Measurements from ENCODE around the gene INSYN2B. TPM values are rescaled to one million over a fixed set of nuclear protein-coding genes. Genes with fewer than 3 reads are reported as not detected.

The INSYN2B gene
- total RNA-seq, 1 donor = not detected

DNA sequence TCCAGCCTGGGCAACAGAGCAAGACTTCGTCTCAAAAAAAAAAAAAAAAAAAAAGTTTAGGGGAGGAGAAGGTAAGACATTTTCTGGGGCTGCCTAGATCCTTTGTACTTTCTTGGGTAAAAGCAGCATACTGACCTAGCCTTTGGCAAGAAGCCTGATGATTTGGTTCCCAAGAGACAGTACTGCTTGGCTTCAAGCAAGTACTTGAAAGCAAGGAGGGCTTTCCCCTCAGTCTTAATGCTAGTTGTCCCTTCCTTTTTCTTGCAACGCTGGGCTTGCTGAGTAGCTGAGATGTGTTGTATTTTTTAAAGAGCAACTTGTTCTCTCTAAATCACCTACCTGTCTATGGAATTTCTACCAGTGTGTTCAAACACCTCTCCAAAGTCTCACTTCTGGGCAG, 76.2 kb downstream of the INSYN2B start:
- H3K9me3 ChIP-seq (ENCODE audit: low read depth, low read length) = no peaks in the 10 kb centered on the region
- H3K4me1 ChIP-seq (ENCODE audit: insufficient read depth, low read length) = no peaks in the 10 kb centered on the region
- H3K4me3 ChIP-seq (ENCODE audit: low read length) = no peak overlapping the region
- H3K27me3 ChIP-seq (ENCODE audit: insufficient read depth, low read length) = no peaks in the 10 kb centered on the region

GRCh38 chr5:169901896-169902295, 78.4 kb downstream of the INSYN2B start:
- H3K4me1 ChIP-seq (ENCODE audit: insufficient read depth, low read length) = no peaks in the 10 kb centered on the region

GRCh38 chr5:169897481-169897880, 82.8 kb downstream of the INSYN2B start:
- Histone ChIP-seq H3K4me1 (ENCODE audit: insufficient read depth, low read length) (no peaks in the 10 kb centered on the region), H3K9me3 (ENCODE audit: low read depth, low read length) (no peaks in the 10 kb centered on the region), H3K4me3 (ENCODE audit: low read length) (no peak overlapping the region), H3K27me3 (ENCODE audit: insufficient read depth, low read length) (no peaks in the 10 kb centered on the region)

More at GRCh38 chr5:169901896-169902295, 78.4 kb downstream of the INSYN2B start:
- Histone ChIP-seq H3K27me3 (ENCODE audit: insufficient read depth, low read length) (no peaks in the 10 kb centered on the region), H3K4me3 (ENCODE audit: low read length) (no peak overlapping the region), H3K9me3 (ENCODE audit: low read depth, low read length) (no peaks in the 10 kb centered on the region)

- no peak overlapping the region for H3K4me3 ChIP-seq (ENCODE audit: low read length)
Measured at GRCh38 chr5:169895926-169896325, 84.4 kb downstream of the INSYN2B start.

GRCh38 chr5:169893571-169893970, 86.7 kb downstream of the INSYN2B start:
- Histone ChIP-seq H3K4me3 (ENCODE audit: low read length) (no peak overlapping the region), H3K27me3 (ENCODE audit: insufficient read depth, low read length) (no peaks in the 10 kb centered on the region), H3K4me1 (ENCODE audit: insufficient read depth, low read length) (peaks cover 4% of the 10 kb centered on the region), H3K9me3 (ENCODE audit: low read depth, low read length) (no peaks in the 10 kb centered on the region)

More at GRCh38 chr5:169895926-169896325, 84.4 kb downstream of the INSYN2B start:
- Histone ChIP-seq H3K4me1 (ENCODE audit: insufficient read depth, low read length) (peaks cover 4% of the 10 kb centered on the region), H3K9me3 (ENCODE audit: low read depth, low read length) (no peaks in the 10 kb centered on the region), H3K27me3 (ENCODE audit: insufficient read depth, low read length) (no peaks in the 10 kb centered on the region)

- peaks cover 4% of the 10 kb centered on the region for H3K4me1 ChIP-seq (ENCODE audit: insufficient read depth, low read length)
- no peaks in the 10 kb centered on the region for H3K9me3 ChIP-seq (ENCODE audit: low read depth, low read length)
- H3K4me3 ChIP-seq (ENCODE audit: low read length) = no peak overlapping the region
- H3K27me3 ChIP-seq (ENCODE audit: insufficient read depth, low read length) = no peaks in the 10 kb centered on the region
Measured at GRCh38 chr5:169893010-169893409, 87.3 kb downstream of the INSYN2B start.

DNA sequence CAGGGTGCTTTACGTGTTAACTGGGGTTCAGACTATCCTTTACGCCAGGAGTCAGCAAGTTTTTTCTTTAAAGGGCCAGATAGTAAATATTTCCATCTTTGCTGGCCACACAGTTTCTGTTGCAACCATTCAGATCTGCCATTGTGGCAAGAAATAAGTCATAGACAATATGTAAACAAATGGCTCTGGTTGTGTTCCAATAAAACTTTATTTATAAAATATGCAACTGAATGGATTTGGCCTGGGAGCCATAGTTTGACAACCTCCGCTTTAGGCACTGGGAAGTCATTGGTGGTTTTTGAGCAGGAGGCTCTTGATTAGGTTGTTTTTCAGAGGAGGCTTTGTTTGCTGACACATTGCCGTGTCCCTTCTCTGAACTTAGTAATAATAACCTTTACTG, 90.7 kb downstream of the INSYN2B start:
- H3K27me3 ChIP-seq (ENCODE audit: insufficient read depth, low read length) = no peaks in the 10 kb centered on the region
- H3K4me1 ChIP-seq (ENCODE audit: insufficient read depth, low read length) = peaks cover 4% of the 10 kb centered on the region
- H3K4me3 ChIP-seq (ENCODE audit: low read length) = no peak overlapping the region
- H3K9me3 ChIP-seq (ENCODE audit: low read depth, low read length) = no peaks in the 10 kb centered on the region

DNA sequence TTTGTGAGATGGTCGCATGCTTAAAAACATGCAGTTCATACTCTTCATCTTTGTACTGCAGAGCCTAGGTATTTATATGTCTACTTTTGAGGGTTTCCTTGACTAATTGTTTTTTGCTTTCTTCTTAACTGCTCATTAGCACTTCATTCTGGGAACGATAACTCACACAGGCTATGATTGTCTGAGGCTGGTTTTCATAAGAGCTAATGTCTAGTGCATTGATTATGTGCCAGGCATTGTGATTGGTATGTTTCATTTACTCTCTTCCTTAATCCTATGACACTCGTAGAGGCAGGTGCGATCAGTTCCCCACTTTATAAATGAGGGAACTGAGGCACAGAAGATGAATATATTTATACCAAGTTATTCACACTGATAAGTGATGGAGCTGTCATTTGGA, 93.6 kb downstream of the INSYN2B start:
- H3K4me1 ChIP-seq (ENCODE audit: insufficient read depth, low read length) = peaks cover 12% of the 10 kb centered on the region
- no peak overlapping the region for H3K4me3 ChIP-seq (ENCODE audit: low read length)
- no peaks in the 10 kb centered on the region for H3K9me3 ChIP-seq (ENCODE audit: low read depth, low read length)
- no peaks in the 10 kb centered on the region for H3K27me3 ChIP-seq (ENCODE audit: insufficient read depth, low read length)

DNA sequence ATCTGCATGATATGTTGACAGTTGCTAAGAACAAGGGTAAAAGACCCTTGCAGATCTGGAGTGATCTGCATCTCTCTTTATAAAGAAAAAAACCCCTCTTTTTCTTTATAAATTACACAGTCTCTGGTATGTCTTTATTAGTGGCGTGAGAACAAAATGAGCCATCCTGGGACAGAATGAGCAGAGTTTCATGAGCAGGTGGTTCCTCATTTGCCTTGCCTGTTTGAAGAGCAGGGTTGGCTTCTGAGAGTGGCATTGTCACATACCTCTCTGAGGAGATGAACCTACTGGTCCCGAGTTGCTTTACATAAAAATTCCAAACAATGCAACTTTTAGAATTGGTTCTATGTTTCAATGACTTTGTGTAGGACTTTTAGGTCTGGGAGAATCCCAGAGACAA, 94.3 kb downstream of the INSYN2B start:
- Histone ChIP-seq H3K4me3 (ENCODE audit: low read length) (no peak overlapping the region), H3K4me1 (ENCODE audit: insufficient read depth, low read length) (peaks cover 19% of the 10 kb centered on the region), H3K27me3 (ENCODE audit: insufficient read depth, low read length) (no peaks in the 10 kb centered on the region), H3K9me3 (ENCODE audit: low read depth, low read length) (no peaks in the 10 kb centered on the region)

GRCh38 chr5:169881702-169882303, 98.5 kb downstream of the INSYN2B start:
- H3K4me1 ChIP-seq (ENCODE audit: insufficient read depth, low read length) = peaks cover 61% of the 10 kb centered on the region
- no peak overlapping the region for H3K4me3 ChIP-seq (ENCODE audit: low read length)
- no peaks in the 10 kb centered on the region for H3K9me3 ChIP-seq (ENCODE audit: low read depth, low read length)
- no peaks in the 10 kb centered on the region for H3K27me3 ChIP-seq (ENCODE audit: insufficient read depth, low read length)

- Histone ChIP-seq H3K4me3 (ENCODE audit: low read length) (no peak overlapping the region), H3K27me3 (ENCODE audit: insufficient read depth, low read length) (no peaks in the 10 kb centered on the region), H3K4me1 (ENCODE audit: insufficient read depth, low read length) (peaks cover 71% of the 10 kb centered on the region), H3K9me3 (ENCODE audit: low read depth, low read length) (no peaks in the 10 kb centered on the region)
Measured at GRCh38 chr5:169880785-169881184, 99.5 kb downstream of the INSYN2B start.

DNA sequence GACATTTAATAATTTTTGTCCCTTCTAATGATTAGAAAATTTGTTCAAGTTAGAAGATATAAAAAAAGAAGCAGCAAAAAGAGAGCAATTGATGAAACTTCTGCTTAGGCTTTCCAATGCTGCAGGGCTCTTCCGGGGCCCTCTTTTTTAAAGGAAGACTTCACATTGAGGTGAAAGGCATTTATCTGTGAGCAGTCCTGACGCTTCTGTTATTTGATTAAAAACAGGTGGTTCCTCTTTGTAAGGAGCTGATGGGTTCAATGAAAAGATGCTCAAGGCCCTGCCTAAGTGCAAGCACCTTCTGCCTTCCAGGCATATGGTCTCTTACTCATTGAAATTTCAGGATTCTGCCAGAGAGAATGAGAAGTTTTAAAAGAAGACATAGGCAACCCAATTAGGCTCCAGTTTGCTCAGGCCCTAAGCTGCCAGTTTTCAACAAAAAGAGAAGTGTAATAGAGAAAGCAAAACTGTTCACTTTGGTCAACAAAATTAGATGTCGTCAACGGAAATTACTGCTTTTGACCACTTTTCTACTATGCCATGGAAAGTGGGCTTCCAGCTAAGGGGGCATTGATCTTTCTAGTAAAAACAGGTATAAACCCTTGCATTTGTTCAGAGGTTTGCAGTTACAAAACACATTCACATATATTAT, 100.2 kb downstream of the INSYN2B start:
- Histone ChIP-seq H3K9me3 (ENCODE audit: low read depth, low read length) (no peaks in the 10 kb centered on the region), H3K27me3 (ENCODE audit: insufficient read depth, low read length) (no peaks in the 10 kb centered on the region), H3K4me1 (ENCODE audit: insufficient read depth, low read length) (peaks cover 78% of the 10 kb centered on the region), H3K4me3 (ENCODE audit: low read length) (no peak overlapping the region)

- H3K4me3 ChIP-seq (ENCODE audit: low read length) = no peak overlapping the region
- no peaks in the 10 kb centered on the region for H3K9me3 ChIP-seq (ENCODE audit: low read depth, low read length)
- H3K27me3 ChIP-seq (ENCODE audit: insufficient read depth, low read length) = no peaks in the 10 kb centered on the region
- H3K4me1 ChIP-seq (ENCODE audit: insufficient read depth, low read length) = peaks cover 91% of the 10 kb centered on the region
Measured at GRCh38 chr5:169876386-169876785, 103.9 kb downstream of the INSYN2B start.

DNA sequence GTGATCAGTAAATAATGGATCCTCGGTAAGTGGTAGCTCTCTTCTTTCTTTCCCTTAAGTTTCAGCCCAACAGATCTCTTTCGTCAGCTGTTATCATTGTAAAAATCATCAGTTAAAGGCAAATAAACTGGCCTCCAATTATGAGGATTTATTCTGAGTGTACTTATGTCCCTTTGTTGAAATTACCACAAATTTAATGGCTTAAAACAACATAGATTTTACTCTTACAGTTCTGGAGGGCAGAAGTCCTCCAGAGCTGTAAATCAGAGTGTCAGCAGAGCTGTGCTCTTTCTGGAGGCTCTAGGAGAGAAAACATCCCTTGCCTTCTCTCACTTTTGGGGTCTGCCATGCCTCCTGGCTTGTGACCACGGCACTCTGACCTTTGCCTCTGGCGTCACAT, 104.6 kb downstream of the INSYN2B start:
- Histone ChIP-seq H3K4me1 (ENCODE audit: insufficient read depth, low read length) (peaks cover 88% of the 10 kb centered on the region), H3K4me3 (ENCODE audit: low read length) (no peak overlapping the region), H3K9me3 (ENCODE audit: low read depth, low read length) (no peaks in the 10 kb centered on the region), H3K27me3 (ENCODE audit: insufficient read depth, low read length) (no peaks in the 10 kb centered on the region)

- H3K9me3 ChIP-seq (ENCODE audit: low read depth, low read length) = no peaks in the 10 kb centered on the region
- H3K4me1 ChIP-seq (ENCODE audit: insufficient read depth, low read length) = peaks cover 84% of the 10 kb centered on the region
- H3K4me3 ChIP-seq (ENCODE audit: low read length) = no peak overlapping the region
- H3K27me3 ChIP-seq (ENCODE audit: insufficient read depth, low read length) = no peaks in the 10 kb centered on the region
Measured at GRCh38 chr5:169875091-169875728, 105.1 kb downstream of the INSYN2B start.

Measured in mononuclear cell (primary cell).